HepG2 (cell line): ENCODE results near the gene CDH13. TPM values are rescaled to one million over a fixed set of nuclear protein-coding genes. Genes with fewer than 3 reads are reported as not detected.

Source experiments
- ELF4 ChIP-seq: sonication (generic); formaldehyde crosslinking; IDR thresholded peaks from 2 replicates; pipeline ENCODE4 v1.5.0; 2020; ENCODE audit warnings: missing genetic modification reagents, mild to moderate bottlenecking, moderate library complexity, borderline replicate concordance
- KDM6A ChIP-seq: IDR thresholded peaks from 2 replicates; pipeline ENCODE4 v1.6.1; 2016; ENCODE audit warnings: low read depth
- LCORL ChIP-seq, 2 experiments: fragments of 450-650 bp in 1 of 2; sonication (generic) in 1 of 2; formaldehyde crosslinking in 1 of 2; IDR thresholded peaks; 2 replicates each; pipeline versions ENCODE4 v1.5.0 to v1.6.1; 2017 to 2020; ENCODE audit warnings: antibody characterized with exemption in 1 of 2, missing genetic modification reagents in 1 of 2
- MAZ ChIP-seq, 2 experiments: sonication (generic) in 1 of 2; formaldehyde crosslinking in 1 of 2; IDR thresholded peaks; 2 replicates each; pipeline versions ENCODE4 v1.5.0 to v1.6.1; 2012 to 2020; ENCODE audit warnings: low read depth in 2 of 2, mild to moderate bottlenecking in 2 of 2, borderline replicate concordance in 1 of 2, improper control_type of control experiment in 1 of 2, low read length in 1 of 2, missing genetic modification reagents in 1 of 2, moderate library complexity in 1 of 2
- MED13 ChIP-seq: sonication (generic); formaldehyde crosslinking; IDR thresholded peaks from 2 replicates; pipeline ENCODE4 v1.5.0; 2020; ENCODE audit warnings: missing genetic modification reagents
- PHF8 ChIP-seq: sonication (generic); formaldehyde crosslinking; IDR thresholded peaks from 2 replicates; pipeline ENCODE4 v1.5.0; 2020; ENCODE audit warnings: missing genetic modification reagents
- PRDM10 ChIP-seq: sonication (generic); formaldehyde crosslinking; IDR thresholded peaks from 2 replicates; pipeline ENCODE4 v1.4.0; 2020; ENCODE audit warnings: low read depth, missing genetic modification reagents
- RAD21 ChIP-seq: fragments of 450-650 bp; formaldehyde crosslinking; IDR thresholded peaks from 2 replicates; pipeline ENCODE4 v1.5.0; 2020; ENCODE audit warnings: mild to moderate bottlenecking
- RFX5 ChIP-seq: IDR thresholded peaks from 2 replicates; pipeline ENCODE4 v1.6.1; 2011; ENCODE audit warnings: low read depth, low read length, improper control_type of control experiment
- SAFB2 ChIP-seq: sonication (generic); formaldehyde crosslinking; IDR thresholded peaks from 2 replicates; pipeline ENCODE4 v1.5.1; 2020; ENCODE audit warnings: missing genetic modification reagents, low read depth, mild to moderate bottlenecking, borderline replicate concordance
- SMAD3 ChIP-seq: sonication (generic); formaldehyde crosslinking; IDR thresholded peaks from 2 replicates; pipeline ENCODE4 v1.4.0; 2020; ENCODE audit warnings: missing genetic modification reagents
- SMC3 ChIP-seq: IDR thresholded peaks from 2 replicates; pipeline ENCODE4 v1.6.1; 2011; ENCODE audit warnings: low read length, improper control_type of control experiment
- ZFP82 ChIP-seq: sonication (generic); formaldehyde crosslinking; IDR thresholded peaks from 2 replicates; pipeline ENCODE4 v1.5.1; 2020; ENCODE audit warnings: mild to moderate bottlenecking, missing genetic modification reagents, borderline replicate concordance
- ZGPAT ChIP-seq: IDR thresholded peaks from 2 replicates; pipeline ENCODE4 v1.6.1; 2016; ENCODE audit warnings: mild to moderate bottlenecking
- ZNF143 ChIP-seq: sonication (generic); formaldehyde crosslinking; IDR thresholded peaks from 2 replicates; pipeline ENCODE4 v1.4.0; 2020; ENCODE audit warnings: missing genetic modification reagents
- ZNF709 ChIP-seq: sonication (generic); formaldehyde crosslinking; IDR thresholded peaks from 2 replicates; pipeline ENCODE4 v1.5.0; 2020; ENCODE audit warnings: mild to moderate bottlenecking, missing genetic modification reagents
- ZNF720 ChIP-seq: sonication (generic); formaldehyde crosslinking; IDR thresholded peaks from 2 replicates; pipeline ENCODE4 v1.4.0; 2020; ENCODE audit warnings: missing genetic modification reagents
- polyA plus RNA-seq, 8 experiments: library from polyadenylated mRNA; depleted of rRNA in 3 of 8; stranded (reverse) in 7 of 8; unstranded in 1 of 8; fragments of >200 nt; fragmentation: Illumina TruSeq in 4 of 8; extraction: Trizol in 4 of 8; gene quantifications; 2 replicates each; pipeline versions ENCODE4 v1.2.1 to v1.2.3, GENCODE V29; 2011 to 2016; ENCODE audit warnings: low read depth in 4 of 8, missing spikeins in 1 of 8, mixed read lengths in 1 of 8; ENCODE audit not compliant: insufficient read depth in 1 of 8
- total RNA-seq, 5 experiments: library from RNA; depleted of rRNA; stranded (reverse); fragments of >200 nt; fragmentation: Illumina TruSeq; extraction: Trizol; gene quantifications; 2 replicates each; pipeline ENCODE4 v1.2.3, GENCODE V29; 2016; ENCODE audit warnings: low read depth in 1 of 5
- TF ChIP-seq, protein P1 (sequence below): sonication (generic); formaldehyde crosslinking; IDR thresholded peaks from 2 replicates; pipeline ENCODE4 v1.4.0; 2020; ENCODE audit warnings: mild to moderate bottlenecking, low read depth, missing genetic modification reagents
- TF ChIP-seq, protein P2 (sequence below): sonication (generic); formaldehyde crosslinking; IDR thresholded peaks from 2 replicates; pipeline ENCODE4 v1.5.1; 2020; ENCODE audit warnings: missing genetic modification reagents, mild to moderate bottlenecking, borderline replicate concordance

CDH13 gene
- total and polyA plus RNA-seq, 2 of the 13 experiments (the other 11 are each of a cell fraction or from before 2014, with no cell fraction given) = not detected

DNA sequence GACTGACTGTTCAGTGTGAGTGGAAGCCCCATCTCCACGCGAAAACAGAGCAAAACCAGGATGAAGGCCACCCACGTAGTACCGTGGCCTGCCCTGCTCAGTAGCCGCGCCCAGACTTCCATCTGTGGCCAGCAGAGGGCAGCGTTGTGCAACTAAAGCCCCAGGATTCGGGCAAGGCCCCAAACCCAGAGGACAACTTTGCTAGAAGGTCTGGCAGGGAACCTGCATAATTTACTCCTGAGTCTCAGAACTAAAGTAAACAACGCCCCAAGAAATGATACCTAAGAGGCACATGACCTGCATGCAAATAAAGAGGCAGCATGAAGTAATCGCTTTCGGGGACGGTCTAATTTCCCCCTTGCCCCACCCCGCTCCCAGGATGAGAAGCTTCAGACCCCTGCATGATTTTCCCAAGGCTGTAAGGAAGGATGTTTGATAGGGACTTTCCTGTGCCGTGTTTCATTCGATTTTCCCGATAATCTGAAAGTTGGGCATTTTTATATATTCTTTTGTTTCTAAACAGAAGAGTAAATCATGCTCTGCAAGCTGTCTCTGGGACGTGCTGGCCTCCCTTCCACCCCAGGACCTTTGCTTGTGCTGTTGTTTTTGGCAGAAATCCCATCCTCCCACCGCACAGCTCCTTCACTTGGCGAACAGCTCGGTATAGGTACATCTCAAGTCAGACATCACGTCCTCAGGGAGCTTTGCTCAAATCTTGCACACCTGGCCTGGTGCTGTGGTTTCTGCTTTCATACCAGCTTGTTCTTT lies 1199.6 kb downstream of the CDH13 start (continued):
- TF ChIP-seq ZNF143 (CRISPR knock-in tag) (no peak), LCORL (IDR thresholded peaks at IDR 0.05) (no peak), LCORL (CRISPR knock-in tag; IDR thresholded peaks at IDR 0.05) (peak; percentile 68), ZNF720 (no peak), KDM6A (CRISPR knock-in tag) (0 out of 2 replicates have a peak, but pooled peaks have one; percentile 3), ELF4 (CRISPR knock-in tag) (no peak), MED13 (CRISPR knock-in tag) (no peak), RFX5 (no peak), PRDM10 (CRISPR knock-in tag) (no peak), MAZ (IDR thresholded peaks at IDR 0.05; ENCODE audit: borderline replicate concordance, low read depth, low read length) (no peak), MAZ (CRISPR knock-in tag; IDR thresholded peaks at IDR 0.05; ENCODE audit: low read depth) (no peak), SMAD3 (no peak; the same call in 1 of the 2 replicates), PHF8 (CRISPR knock-in tag) (no peak), ZGPAT (0 out of 2 replicates have a peak, but pooled peaks have one; percentile 9), RAD21 (CRISPR knock-in tag) (peak; percentile 91), ZFP82 (CRISPR knock-in tag) (no peak), ZNF709 (CRISPR knock-in tag) (no peak), SAFB2 (CRISPR knock-in tag) (no peak), SMC3 (peak; percentile 83)
- TF ChIP-seq, protein P1, sequence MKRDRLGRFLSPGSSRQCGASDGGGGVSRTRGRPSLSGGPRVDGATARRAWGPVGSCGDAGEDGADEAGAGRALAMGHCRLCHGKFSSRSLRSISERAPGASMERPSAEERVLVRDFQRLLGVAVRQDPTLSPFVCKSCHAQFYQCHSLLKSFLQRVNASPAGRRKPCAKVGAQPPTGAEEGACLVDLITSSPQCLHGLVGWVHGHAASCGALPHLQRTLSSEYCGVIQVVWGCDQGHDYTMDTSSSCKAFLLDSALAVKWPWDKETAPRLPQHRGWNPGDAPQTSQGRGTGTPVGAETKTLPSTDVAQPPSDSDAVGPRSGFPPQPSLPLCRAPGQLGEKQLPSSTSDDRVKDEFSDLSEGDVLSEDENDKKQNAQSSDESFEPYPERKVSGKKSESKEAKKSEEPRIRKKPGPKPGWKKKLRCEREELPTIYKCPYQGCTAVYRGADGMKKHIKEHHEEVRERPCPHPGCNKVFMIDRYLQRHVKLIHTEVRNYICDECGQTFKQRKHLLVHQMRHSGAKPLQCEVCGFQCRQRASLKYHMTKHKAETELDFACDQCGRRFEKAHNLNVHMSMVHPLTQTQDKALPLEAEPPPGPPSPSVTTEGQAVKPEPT (CRISPR knock-in tag) = no peak
- TF ChIP-seq, protein P2, sequence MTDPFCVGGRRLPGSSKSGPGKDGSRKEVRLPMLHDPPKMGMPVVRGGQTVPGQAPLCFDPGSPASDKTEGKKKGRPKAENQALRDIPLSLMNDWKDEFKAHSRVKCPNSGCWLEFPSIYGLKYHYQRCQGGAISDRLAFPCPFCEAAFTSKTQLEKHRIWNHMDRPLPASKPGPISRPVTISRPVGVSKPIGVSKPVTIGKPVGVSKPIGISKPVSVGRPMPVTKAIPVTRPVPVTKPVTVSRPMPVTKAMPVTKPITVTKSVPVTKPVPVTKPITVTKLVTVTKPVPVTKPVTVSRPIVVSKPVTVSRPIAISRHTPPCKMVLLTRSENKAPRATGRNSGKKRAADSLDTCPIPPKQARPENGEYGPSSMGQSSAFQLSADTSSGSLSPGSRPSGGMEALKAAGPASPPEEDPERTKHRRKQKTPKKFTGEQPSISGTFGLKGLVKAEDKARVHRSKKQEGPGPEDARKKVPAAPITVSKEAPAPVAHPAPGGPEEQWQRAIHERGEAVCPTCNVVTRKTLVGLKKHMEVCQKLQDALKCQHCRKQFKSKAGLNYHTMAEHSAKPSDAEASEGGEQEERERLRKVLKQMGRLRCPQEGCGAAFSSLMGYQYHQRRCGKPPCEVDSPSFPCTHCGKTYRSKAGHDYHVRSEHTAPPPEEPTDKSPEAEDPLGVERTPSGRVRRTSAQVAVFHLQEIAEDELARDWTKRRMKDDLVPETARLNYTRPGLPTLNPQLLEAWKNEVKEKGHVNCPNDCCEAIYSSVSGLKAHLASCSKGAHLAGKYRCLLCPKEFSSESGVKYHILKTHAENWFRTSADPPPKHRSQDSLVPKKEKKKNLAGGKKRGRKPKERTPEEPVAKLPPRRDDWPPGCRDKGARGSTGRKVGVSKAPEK = no peak
